ENCODE data around the gene MYOG. TPM values are rescaled to one million over a fixed set of nuclear protein-coding genes. Genes with fewer than 3 reads are reported as not detected.

MYOG gene
- polyA plus RNA-seq, 3 donors, result not detected

- H3K4me1 Mint-ChIP-seq, result peaks cover 50% of the 10 kb centered on the region
- Histone ChIP-seq H3K9ac (ENCODE audit: insufficient read depth, low read length, poor library complexity, severe bottlenecking) (no peak overlapping the region), H3K4me3 (replicated peaks in 1 of 3; ENCODE audit: low read depth in 2 of 3, low read length in 3 of 3) (no peak overlapping the region), H3K79me2 (ENCODE audit: insufficient read depth, low read length) (no peaks in the 10 kb centered on the region), H3K4me2 (replicated peaks; ENCODE audit: extremely low read depth, low read length, poor library complexity, severe bottlenecking) (no peak overlapping the region), H2AFZ (ENCODE audit: insufficient read depth, low read depth, low read length, poor library complexity, severe bottlenecking) (no peak overlapping the region), H3K27ac (ENCODE audit: low read depth in 1 of 2, low read length in 2 of 2) (no peak overlapping the region), H3K27me3 (ENCODE audit: control insufficient read depth in 2 of 2, insufficient read depth in 2 of 2, low read length in 2 of 2) (no peaks in the 10 kb centered on the region), H3K9me3 (replicated peaks in 1 of 2; ENCODE audit: control insufficient read depth in 1 of 2, insufficient read depth in 1 of 2, low read length in 2 of 2) (no peaks in the 10 kb centered on the region), H3K36me3 (replicated peaks in 1 of 2; ENCODE audit: control insufficient read depth in 1 of 2, insufficient read depth in 2 of 2, low read length in 2 of 2) (no peaks in the 10 kb centered on the region), H4K20me1 (ENCODE audit: insufficient read depth, low read length) (no peaks in the 10 kb centered on the region), H3K4me1 (ENCODE audit: control insufficient read depth in 1 of 2, insufficient read depth in 2 of 2, low read length in 2 of 2) (peaks cover 38 to 39% of the 10 kb centered on the region in 2 donors)
- WGBS (ENCODE audit: insufficient coverage), result 100% methylated on average over 1 of the region's 5 CpGs
- peaks cover 5 to 6% (median 6%) of the 10 kb centered on the region in 3 donors for H3K27me3 Mint-ChIP-seq (ENCODE audit: low read depth in 3 of 3)
- H3K4me3 Mint-ChIP-seq, result no peak overlapping the region
- H3K9me3 Mint-ChIP-seq, result peaks cover 0 to 3% (median 0%) of the 10 kb centered on the region in 7 donors
- TF ChIP-seq, protein P1, sequence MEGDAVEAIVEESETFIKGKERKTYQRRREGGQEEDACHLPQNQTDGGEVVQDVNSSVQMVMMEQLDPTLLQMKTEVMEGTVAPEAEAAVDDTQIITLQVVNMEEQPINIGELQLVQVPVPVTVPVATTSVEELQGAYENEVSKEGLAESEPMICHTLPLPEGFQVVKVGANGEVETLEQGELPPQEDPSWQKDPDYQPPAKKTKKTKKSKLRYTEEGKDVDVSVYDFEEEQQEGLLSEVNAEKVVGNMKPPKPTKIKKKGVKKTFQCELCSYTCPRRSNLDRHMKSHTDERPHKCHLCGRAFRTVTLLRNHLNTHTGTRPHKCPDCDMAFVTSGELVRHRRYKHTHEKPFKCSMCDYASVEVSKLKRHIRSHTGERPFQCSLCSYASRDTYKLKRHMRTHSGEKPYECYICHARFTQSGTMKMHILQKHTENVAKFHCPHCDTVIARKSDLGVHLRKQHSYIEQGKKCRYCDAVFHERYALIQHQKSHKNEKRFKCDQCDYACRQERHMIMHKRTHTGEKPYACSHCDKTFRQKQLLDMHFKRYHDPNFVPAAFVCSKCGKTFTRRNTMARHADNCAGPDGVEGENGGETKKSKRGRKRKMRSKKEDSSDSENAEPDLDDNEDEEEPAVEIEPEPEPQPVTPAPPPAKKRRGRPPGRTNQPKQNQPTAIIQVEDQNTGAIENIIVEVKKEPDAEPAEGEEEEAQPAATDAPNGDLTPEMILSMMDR (IDR thresholded peaks at IDR 0.05), result no peak
- no peaks in the 10 kb centered on the region for H3K36me3 Mint-ChIP-seq
- intact Hi-C loops (cut with micrococcal nuclease), result no loop called here
- DNase-seq, result no peak
- H3K27ac Mint-ChIP-seq, result no peak overlapping the region
Observed at GRCh38 chr1:203054642-203055041, 31.2 kb downstream of the MYOG start.

GRCh38 chr1:203054184-203054583, 31.6 kb downstream of the MYOG start:
- Histone ChIP-seq H3K27me3 (ENCODE audit: control insufficient read depth in 2 of 2, insufficient read depth in 2 of 2, low read length in 2 of 2) (no peaks in the 10 kb centered on the region), H3K9ac (ENCODE audit: insufficient read depth, low read length, poor library complexity, severe bottlenecking) (no peak overlapping the region), H3K27ac (ENCODE audit: low read depth in 1 of 2, low read length in 2 of 2) (no peak overlapping the region), H4K20me1 (ENCODE audit: insufficient read depth, low read length) (no peaks in the 10 kb centered on the region), H3K36me3 (replicated peaks in 1 of 2; ENCODE audit: control insufficient read depth in 1 of 2, insufficient read depth in 2 of 2, low read length in 2 of 2) (no peaks in the 10 kb centered on the region), H3K79me2 (ENCODE audit: insufficient read depth, low read length) (no peaks in the 10 kb centered on the region), H3K4me1 (ENCODE audit: control insufficient read depth in 1 of 2, insufficient read depth in 2 of 2, low read length in 2 of 2) (peaks cover 34 to 35% of the 10 kb centered on the region in 2 donors), H3K9me3 (replicated peaks in 1 of 2; ENCODE audit: control insufficient read depth in 1 of 2, insufficient read depth in 1 of 2, low read length in 2 of 2) (no peaks in the 10 kb centered on the region), H3K4me2 (replicated peaks; ENCODE audit: extremely low read depth, low read length, poor library complexity, severe bottlenecking) (no peak overlapping the region), H3K4me3 (replicated peaks in 1 of 3; ENCODE audit: low read depth in 2 of 3, low read length in 3 of 3) (no peak overlapping the region), H2AFZ (ENCODE audit: insufficient read depth, low read depth, low read length, poor library complexity, severe bottlenecking) (no peak overlapping the region)
- H3K4me3 Mint-ChIP-seq, result no peak overlapping the region
- intact Hi-C loops (cut with micrococcal nuclease), result no loop called here
- WGBS (ENCODE audit: insufficient coverage), result no CpG with 5 or more reads among the region's 1 CpG
- TF ChIP-seq, protein P1 (IDR thresholded peaks at IDR 0.05), result no peak
- no peak for DNase-seq
- no peak overlapping the region for H3K27ac Mint-ChIP-seq
- peaks cover 0 to 3% (median 0%) of the 10 kb centered on the region in 7 donors for H3K9me3 Mint-ChIP-seq
- no peaks in the 10 kb centered on the region for H3K36me3 Mint-ChIP-seq
- H3K4me1 Mint-ChIP-seq, result peaks cover 46% of the 10 kb centered on the region
- H3K27me3 Mint-ChIP-seq (ENCODE audit: low read depth in 3 of 3), result peaks cover 5 to 6% (median 6%) of the 10 kb centered on the region in 3 donors
